Stimulated activated CD4-positive, alpha-beta T cell treated with anti-CD3 and anti-CD28 coated beads, Interleukin-2, amount 100 ng/mL, for 24 hours (primary cell): Measurements from ENCODE around the gene DLG3.
"Not testable (repeated sequence)": the region's sequence is repeated elsewhere in the genome, so short reads cannot be mapped to it uniquely, and the experiment has no call there.

ENCODE experiments used
- DNase-seq, 2 donors: peaks; one replicate each; pipeline ENCODE4 v3.0.0-alpha.2; 2020

The DLG3 gene

DNA sequence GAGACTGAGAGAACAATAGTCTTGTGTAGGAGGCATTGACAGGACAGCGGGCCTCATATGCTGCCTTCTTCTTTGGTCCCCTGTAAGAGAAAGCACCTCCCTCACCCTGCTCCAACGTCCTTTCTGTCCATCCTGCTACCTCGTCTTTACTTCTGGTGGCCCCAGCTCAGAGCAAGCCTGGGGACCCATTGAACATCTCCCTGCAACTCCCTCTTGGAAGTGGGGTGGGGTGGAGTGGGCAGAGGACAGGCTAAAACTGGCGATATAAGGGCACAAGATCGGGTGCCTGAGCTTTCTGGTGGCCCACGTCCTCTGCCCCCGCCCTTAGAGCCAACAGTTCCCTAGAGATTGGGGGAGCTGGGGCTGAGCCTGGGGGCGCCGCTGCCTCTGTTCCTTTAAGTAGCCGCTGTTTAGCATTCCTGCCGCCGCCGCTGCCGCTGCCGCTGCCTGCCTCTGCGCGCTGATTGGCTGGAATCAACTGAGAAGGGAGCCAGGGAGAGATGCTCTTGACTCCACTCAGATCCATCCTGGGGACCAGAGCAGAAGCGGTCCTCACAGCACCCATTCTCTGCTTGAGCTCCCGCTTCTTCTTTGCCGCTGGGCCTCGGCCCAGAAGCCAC lies at the start of gene DLG3:
Gene DLG3 (plus strand): TSS at position 510 of the 620 bp plus-strand sequence. CDS start 367 bp downstream, outside the sequence.
- DNase-seq: peak; percentile 22 to 48

DNA sequence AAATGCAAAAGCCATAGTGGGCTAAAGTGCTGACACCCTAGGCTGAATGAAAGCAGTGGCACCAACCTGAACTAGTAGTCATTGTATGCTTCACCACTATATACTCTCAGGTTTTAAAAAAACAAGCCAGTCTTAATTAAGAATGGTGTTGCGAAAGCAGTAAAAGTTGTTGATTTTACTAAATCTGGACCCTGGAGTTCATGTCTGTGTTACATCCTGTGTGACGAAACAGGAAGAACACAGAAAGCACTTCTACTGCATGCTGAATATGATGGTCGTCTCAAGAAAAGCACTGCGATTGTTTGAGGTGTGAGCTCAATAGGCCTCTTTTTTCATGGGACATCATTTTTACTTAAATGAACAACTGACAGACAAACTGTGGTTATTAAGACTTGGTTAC lies 45.7 kb upstream of the DLG3 start:
- DNase-seq: no peak

DNA sequence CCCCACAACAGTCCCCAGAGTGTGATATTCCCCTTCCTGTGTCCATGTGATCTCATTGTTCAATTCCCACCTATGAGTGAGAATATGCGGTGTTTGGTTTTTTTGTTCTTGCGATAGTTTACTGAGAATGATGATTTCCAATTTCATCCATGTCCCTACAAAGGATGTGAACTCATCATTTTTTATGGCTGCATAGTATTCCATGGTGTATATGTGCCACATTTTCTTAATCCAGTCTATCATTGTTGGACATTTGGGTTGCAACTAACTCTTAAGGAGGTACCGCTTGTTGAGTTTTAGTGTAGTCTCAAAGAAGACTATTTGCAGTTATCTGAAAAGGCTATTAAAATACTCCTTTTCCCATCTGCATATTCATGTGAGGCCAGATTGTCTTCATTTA lies 44.5 kb upstream of the DLG3 start:
- DNase-seq: not testable (repeated sequence)

DNA sequence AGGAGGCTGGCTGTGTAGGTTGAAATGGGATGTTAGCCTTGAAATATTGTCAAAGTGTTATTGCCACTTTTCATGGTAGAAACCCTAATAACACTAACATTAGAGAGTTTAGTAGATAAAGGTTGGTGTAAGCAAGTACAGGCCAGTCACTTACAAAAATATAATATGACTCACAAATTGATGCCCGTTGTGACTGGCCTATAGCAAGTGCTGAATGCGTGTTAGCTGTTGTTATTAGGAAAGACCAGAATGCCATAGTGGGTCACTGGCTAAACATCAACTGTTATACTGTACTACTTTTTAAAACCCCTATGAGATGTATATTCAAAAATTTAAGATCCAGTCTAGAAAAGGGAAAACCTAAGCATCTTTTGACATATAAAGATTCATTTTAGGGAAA lies 41.9 kb upstream of the DLG3 start:
- DNase-seq: no peak

DNA sequence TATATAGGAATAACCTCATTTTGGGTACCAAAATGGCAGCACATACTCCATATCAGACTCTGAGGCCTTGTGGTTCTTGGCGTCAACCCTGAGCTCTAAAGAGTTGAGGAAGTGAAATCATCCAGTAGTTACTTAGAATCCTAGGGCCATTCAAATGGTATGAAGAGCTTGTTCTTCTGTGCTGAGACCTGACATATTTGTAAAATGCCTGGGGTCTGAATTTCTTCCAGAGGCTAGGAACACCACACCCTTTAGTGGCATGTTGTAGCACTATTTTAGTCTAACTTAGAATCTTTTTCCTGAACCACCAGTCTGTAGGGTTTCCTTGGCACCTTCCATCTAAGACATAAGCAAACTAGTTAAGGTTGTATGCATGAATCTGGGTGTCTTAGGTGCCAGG lies 39.6 kb upstream of the DLG3 start:
- no peak for DNase-seq

DNA sequence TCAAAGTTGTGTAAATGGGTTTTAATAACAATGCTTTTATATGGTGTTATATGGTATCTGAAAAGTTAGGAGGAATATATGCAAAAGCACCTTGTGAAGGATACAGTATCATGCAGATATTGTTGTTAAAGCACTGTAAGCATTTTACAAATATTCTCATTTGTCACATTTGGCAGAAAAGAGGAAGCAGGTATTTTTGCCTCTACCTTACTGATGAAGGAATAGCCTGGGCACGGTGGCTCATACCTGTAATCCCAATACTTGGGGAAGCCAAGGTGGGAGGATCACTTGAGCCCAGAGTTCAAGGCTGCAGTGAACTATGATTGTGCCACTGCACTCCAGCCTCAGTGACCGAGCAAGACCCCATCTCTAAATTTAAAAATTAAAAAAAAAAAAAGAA lies 33.7 kb upstream of the DLG3 start:
- DNase-seq: no peak

DNA sequence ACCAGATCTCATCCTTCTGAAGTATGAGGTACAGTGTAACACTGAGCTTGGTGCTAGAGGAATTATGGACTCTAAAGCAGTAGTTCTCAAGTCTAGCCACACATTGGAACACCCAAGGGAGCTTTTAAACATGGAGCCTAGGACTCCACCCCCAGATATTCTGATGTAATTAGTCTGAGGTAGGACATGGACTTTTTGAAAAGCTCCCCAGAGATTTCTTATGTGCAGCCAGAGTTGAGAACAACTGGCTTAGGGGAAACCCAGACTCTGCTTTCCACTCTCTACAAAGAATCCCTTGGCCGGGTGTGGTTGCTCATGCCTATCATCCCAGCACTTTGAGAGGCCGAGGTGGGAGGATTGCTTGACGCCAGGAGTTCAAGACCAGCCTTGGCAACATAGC lies 33.2 kb upstream of the DLG3 start:
- DNase-seq: no peak

DNA sequence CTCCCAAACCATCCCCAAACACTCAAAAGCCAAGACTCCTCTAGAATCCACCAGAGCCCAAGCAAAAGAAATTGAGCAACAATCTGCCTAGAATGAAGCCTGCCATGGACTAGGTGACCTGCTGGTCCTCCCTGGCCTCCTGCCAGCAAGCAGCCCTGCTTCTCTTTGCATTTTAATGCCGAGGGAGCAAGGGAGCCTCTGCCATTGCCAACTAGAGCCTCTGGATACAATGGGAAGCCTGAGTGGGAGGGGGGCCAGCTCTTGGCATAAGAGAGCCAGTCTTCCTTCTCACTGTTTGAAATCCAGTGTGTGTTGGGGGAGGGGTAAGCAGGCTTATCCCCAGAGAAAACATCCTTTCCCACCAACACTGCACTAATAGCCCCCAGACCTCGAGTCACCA lies 23.0 kb upstream of the DLG3 start:
- no peak for DNase-seq

DNA sequence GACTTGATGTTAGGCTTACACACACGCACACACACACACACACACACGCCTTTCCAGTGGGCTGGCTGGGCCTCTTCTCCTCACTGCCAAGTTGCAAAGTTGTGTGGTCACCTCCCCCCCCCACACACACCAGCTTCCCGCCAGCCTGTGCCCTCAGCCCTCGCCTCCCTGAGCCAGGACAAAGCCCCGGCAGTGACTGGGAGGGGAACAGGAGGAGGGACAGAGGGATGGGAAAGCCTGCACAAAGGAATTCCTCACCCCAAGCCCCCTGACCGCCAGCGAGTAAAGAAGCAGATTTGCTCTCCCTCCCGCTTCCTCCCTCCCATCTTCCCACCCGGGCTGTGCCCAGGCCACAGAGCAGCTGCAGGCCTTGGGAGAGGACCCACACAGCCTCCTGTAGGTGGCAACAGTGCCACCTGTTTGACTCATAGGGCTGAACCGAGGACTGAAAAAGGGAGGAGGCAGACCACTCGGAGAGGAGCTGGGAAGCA lies 21.7 kb upstream of the DLG3 start, which contains the start of gene GDPD2:
Gene GDPD2 (plus strand): TSS at position 464 of the 491 bp plus-strand sequence. CDS start 1,671 bp downstream, outside the sequence.
- no peak for DNase-seq

DNA sequence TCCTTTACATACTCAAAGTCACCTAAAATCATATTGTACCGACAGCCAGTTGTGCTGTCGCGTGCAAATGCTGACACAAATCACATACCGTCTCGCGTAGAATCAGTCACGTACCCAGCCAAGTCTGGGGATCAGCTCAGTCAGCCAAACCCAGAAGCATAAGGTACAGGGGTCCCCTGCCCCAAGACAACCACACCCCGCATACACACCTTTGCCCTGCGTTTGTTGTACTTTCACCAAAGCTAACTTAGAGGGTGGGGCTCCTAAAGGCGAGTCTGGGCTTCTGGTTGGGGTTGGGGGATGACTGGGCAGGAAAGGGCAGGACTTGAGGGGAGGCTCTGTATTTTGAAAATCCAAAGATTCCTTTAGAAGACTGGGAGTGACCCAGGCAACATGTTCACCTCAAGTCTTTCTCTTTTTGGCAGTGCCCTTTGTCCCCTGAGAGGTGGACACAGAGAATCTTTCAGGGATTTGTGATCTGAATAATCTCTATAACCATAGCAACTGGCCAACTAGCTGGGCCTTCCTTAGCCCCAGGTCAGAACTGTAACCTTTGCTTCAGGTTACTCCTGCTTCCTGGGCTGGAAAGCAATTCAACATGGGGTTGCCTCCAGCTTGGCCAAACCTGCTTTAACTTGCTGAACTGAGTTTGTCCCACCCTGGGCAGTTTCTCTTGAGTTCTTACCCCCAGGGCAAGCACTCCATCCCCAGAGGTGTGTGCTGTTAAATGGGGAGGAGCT lies 20.5 kb upstream of the DLG3 start:
- DNase-seq: no peak

DNA sequence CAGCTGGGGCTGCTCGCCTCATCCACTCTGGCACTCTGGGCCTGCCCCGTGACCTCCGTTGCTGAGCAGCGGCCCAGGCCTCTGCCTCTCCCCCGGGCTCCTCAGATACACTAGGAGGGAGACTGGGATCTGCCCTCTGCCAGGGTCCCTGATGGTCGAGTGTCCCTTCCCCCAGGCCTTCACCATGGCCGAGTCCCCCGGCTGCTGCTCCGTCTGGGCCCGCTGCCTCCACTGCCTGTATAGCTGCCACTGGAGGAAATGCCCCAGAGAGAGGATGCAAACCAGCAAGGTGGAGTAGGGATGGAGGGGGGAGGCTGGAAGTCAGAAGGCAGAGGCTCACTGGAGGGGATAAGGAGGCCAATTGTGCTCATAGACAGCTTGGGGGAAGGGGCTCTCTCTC lies 19.8 kb upstream of the DLG3 start:
- no peak for DNase-seq

DNA sequence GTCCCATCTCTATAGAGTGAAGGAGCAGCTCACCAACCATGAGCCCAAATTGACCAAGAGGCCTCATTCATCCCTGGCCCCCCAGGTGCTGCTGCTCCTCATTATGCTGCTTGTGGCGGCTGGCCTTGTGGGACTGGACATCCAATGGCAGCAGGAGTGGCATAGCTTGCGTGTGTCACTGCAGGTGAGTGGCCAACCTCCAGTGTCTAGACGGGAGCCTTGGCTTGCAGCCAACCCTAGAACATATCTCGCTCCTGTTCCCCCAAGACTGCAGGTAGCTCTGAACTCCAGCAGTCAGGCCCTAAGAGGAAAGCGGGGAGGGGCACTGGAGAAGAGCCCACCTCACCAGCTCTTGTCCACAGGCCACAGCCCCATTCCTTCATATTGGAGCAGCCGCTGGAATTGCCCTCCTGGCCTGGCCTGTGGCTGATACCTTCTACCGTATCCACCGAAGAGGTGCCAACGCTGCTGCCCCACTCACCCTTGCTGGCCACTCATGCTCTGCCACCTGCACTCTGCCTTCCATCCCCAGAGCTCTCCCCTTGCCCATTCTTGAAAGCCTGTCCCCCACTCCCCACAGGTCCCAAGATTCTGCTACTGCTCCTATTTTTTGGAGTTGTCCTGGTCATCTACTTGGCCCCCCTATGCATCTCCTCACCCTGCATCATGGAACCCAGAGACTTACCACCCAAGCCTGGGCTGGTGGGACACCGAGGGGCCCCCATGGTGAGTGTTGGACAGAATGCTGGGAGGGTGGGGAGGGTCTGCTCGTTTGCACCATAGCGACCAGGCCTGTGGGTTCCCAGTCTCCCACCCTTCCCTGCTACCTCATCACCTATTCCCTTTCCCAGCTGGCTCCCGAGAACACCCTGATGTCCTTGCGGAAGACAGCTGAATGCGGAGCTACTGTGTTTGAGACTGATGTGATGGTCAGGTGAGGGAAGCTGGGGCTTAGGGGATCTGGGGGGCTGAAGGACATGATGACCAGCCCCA lies 18.1 kb upstream of the DLG3 start:
- DNase-seq: no peak

DNA sequence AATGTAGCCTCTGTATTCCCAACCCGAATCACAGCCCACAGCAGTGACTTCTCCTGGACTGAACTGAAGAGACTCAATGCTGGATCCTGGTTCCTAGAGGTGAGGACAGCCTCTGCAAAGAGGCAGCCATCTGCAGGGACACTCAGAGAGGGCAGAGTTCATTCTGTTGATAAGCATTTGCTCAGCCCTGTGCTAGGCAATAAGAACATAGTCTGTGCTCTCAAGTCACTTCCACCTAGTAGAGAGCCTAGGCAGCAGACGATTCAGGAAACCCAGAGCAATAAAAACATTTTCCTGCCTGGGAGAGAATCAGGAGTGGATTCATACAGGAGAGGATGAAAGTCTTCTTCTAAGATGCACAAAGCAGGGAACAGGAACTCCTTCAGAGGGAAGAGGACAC lies 17.3 kb upstream of the DLG3 start:
- DNase-seq: no peak

DNA sequence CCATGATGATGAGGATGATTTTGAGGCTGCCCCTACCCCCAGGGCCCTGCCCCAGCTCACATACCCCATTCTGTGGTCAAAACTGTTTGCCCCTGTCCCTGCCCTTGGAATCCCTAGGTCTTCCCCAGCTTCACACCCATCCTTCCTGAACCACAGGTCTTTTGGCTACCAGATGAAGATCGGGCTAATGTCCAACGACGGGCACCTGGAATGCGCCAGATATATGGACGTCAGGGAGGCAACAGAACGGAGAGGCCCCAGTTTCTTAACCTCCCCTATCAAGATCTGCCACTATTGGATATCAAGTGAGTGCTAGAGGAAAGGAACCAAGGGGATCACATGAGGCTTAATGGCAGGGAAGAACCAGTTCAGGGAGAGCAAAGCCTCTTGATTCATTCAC lies 14.9 kb upstream of the DLG3 start:
- no peak for DNase-seq

DNA sequence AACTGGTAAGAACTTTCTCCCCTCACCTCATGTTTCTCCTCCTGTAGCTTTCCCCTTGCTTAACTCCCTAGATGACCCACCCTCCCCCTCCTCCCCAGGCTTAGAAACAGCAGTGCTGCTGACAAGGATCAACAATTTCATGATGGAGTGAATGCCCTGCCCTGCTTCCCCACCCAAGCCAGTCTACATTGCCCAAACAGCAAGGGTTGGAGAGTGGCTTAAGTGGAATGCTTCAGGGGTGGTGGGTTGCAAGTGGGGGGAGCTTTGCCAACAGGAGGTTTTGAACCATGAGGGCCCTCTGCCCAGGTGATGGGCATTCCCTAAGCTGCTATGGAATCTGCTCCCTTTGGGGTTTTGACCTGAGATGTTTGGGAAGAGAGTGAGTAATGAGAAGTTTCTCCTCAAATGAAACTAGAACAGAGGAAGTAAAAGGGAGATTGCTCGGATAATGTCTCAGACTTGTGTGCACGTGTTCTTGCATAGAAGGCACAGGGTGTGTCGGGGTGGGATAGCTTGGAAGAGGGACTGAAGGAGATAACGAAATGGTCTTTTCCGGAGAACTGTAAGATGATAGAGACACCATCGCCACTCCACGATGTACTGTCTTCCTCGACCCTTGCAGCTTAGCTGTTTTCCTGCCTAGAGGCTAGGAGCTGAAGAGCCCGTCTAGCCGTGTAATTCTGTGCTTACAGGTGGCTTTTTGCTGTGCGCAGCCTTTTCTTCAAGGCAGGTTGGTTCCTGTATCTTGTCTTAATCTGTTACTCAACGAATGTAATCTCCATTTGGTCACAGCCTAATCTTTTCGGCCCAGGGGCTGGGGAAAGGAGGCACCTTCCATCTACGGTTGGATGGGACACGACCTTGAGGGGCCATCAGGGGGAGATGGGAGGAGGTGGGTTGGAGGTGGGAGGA lies 11.4 kb upstream of the DLG3 start:
- no peak for DNase-seq

DNA sequence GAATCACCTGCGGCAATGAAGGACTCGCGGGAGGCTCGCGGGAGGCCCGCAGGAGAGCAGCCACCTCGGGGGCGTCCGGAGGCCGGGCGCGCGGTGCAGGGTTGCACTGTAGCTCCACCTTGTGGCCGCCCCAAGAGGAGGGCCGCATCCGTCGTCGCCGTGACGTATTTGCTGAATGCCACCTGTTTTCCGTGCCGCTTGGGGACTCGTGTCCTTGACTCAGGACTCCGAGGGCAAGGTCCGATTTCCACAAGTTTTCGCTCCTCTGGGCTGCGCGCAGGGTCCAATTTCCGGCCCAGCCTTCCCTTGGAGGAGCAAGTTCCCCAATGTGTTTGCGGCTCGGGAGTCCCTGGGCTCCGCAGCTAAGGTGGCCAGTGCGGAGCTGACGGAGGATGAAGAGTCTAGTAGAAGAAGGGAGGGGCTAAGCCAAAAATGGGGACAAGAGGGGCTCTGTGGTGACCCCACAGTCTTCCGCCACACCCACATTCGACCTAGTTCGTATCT lies 10.7 kb upstream of the DLG3 start:
- peak; percentile 73 to 77 for DNase-seq

DNA sequence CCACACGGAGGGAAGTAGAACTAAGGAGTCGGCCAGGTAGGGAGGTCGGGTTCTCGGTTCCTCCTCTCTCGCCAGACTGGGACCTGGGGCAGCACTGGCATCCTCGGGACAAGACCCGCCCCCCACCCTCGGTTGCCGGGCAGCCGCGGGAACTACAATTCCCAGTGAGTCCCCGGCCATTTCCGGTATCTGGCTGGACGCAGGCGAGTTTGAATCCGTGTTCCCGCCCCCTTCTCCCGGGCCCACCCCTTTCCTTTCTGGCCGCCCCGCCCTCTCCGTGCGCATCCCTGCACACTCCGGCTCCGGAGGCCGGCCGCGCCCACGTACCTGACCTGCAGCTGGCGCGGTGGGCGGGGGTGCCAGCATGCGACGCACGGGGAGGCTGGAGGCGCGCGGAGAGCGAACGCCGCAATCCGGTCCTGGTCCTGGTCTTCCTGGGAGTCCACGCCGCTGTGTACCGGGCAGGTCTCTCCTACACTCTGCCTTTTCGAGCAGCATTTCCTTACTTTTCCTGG lies 10.2 kb upstream of the DLG3 start:
- DNase-seq: peak; percentile 70 to 79

DNA sequence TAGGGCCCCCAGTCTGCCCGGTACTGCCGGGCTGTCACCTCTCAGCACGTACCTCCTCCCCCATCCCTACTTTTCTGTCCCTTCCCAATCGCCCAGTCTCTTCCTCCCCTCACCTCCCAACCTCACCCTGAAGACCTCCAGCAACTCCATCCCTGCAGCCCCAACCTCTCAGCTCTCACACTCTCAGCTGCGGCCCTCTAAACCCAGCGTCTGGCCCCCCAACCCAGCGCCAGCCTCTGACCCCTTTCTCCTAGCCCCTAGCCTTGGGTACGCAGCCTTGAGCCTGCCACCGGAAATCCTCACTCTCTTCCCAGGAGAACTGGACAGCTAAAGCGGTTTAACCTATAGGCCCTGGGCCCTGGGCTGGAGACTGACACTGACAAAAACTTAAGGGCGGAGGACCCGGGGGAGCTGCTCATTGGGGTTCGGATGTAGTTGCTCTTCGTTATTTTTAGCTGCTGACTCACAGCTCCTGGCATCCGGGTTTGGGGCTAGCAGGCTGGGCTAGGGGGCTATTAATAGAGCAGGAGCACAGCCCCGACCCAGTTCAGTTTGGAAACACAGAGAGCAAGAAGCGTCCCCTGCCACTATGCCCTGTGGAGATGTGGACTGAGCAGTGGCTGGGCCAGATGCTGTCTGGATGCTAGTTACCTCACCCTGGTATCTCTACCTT lies 9.6 kb upstream of the DLG3 start:
- no peak for DNase-seq

DNA sequence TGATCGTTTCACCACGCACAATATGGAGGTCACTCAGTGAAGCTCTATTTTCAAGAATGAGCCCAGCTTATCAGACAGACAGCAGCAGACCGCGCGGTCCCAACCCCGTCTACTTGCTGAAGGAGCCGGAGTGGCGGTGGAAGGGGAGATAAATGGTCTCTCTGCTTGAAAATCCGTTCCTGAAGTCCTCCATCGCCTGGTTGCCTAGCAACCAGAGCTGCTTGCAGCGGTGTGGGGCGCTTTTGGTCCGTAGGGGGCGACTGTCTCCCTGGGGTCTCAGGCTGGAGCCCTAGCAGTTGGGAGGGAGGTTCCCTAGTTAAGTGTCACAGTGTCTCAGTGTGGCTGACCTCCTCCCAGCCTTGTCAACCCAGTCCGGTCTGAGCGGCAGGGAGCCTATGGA lies 8.3 kb upstream of the DLG3 start:
- DNase-seq: no peak

DNA sequence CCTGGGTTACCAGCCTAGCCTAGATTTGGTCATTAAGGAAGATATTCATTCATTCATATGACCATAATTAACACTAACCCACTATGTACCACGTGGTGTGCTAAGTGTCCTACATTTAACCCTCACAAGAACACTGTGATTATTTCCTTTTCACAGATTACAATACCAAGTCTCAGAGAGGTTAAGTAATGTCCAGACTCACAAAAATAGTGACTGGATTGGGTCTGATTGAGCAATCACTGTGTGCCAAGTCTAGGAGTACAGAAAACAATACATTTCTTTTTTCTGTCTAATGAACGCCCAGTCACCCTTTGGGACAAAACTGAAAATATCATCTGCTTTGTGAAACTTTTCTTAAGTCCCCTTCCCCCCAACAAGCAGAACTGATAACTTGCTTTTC lies 7.6 kb upstream of the DLG3 start:
- DNase-seq: no peak
